Dermis microvascular lymphatic vessel endothelial cell (primary cell): ENCODE results near the gene IGF2R. TPM values are rescaled to one million over a fixed set of nuclear protein-coding genes. Genes with fewer than 3 reads are reported as not detected.
"Not testable (repeated sequence)": the region's sequence is repeated elsewhere in the genome, so short reads cannot be mapped to it uniquely, and the experiment has no call there.

Experiments used
- DNase-seq, 2 donors: peaks; one replicate each; pipeline versions ENCODE4 v3.0.0 to v3.0.0-alpha.2; 2010; ENCODE audit warnings: low read depth in 2 of 2
- total RNA-seq: library from RNA; depleted of rRNA; stranded (reverse); fragments of >200 nt; gene quantifications from 2 replicates; pipeline ENCODE4 v1.2.1, GENCODE V29; 2014

IGF2R gene
- total RNA-seq, 1 donor from 2014 or later = 81.4 TPM

- DNase-seq = no peak
Observed at GRCh38 chr6:159996087-159996622, 27.3 kb downstream of the IGF2R start.

- DNase-seq = no peak
Observed at GRCh38 chr6:159996626-159997497, 28.0 kb downstream of the IGF2R start.

- DNase-seq = no peak
Observed at GRCh38 chr6:159997498-159998101, 28.7 kb downstream of the IGF2R start.

GRCh38 chr6:159998538-159998937 is 29.7 kb downstream of the IGF2R start:
- no peak for DNase-seq

GRCh38 chr6:159999240-159999671 is 30.4 kb downstream of the IGF2R start:
- no peak for DNase-seq

- DNase-seq = no peak
Observed at GRCh38 chr6:160000280-160000704, 31.4 kb downstream of the IGF2R start.

GRCh38 chr6:160000893-160001427 is 32.1 kb downstream of the IGF2R start:
- DNase-seq = not testable (repeated sequence)

- DNase-seq = no peak
Observed at GRCh38 chr6:160002882-160003281, 34.0 kb downstream of the IGF2R start.

- no peak for DNase-seq
Observed at GRCh38 chr6:160004018-160004417, 35.1 kb downstream of the IGF2R start.

- DNase-seq = no peak
Observed at GRCh38 chr6:160004419-160005175, 35.7 kb downstream of the IGF2R start.

GRCh38 chr6:160005211-160005610 is 36.3 kb downstream of the IGF2R start:
- DNase-seq = no peak

GRCh38 chr6:160005861-160006540 is 37.1 kb downstream of the IGF2R start:
- DNase-seq = peak in 1 of 2 donors; percentile 55

GRCh38 chr6:160007145-160007544 is 38.3 kb downstream of the IGF2R start:
- no peak for DNase-seq

GRCh38 chr6:160007611-160008010 is 38.7 kb downstream of the IGF2R start:
- no peak for DNase-seq

GRCh38 chr6:160010067-160010466 is 41.2 kb downstream of the IGF2R start:
- DNase-seq = no peak

- DNase-seq = no peak
Observed at GRCh38 chr6:160013987-160014868, 45.3 kb downstream of the IGF2R start.

GRCh38 chr6:160014869-160015182 is 45.9 kb downstream of the IGF2R start:
- no peak for DNase-seq

- DNase-seq = no peak
Observed at GRCh38 chr6:160015778-160016684, 47.1 kb downstream of the IGF2R start.

- DNase-seq = no peak
Observed at GRCh38 chr6:160022101-160022500, 53.2 kb downstream of the IGF2R start.
